Measurements from ENCODE around the gene TDP1.

DNA sequence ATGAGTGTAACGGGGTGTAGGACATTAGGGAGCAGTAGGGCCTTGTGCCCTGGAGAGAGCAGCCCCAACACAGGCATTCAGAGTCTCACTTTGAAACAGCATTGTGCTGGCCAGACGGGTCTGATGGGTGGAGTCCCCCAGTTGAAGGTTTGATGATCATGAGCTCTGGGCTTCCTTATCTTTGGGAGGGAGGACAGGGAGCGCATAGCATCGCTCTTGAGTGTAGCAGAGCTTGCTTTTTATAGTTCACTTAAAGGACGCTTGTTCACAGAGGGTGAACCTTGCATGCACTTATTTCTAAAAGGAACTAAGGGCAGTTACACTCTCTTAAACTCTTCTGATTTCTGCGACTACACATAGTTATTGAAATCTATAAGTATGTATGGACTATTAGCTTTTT, 116.6 kb downstream of the TDP1 start:
- no peak for TF ChIP-seq EZH2 (IDR thresholded peaks at IDR 0.05)
- TF ChIP-seq CTCF (IDR thresholded peaks at IDR 0.05): no peak

Measured in neural progenitor cell (in vitro differentiated cells).